ENCODE measurements around the gene AIF1L.
"Not testable (repeated sequence)": the region's sequence is repeated elsewhere in the genome, so short reads cannot be mapped to it uniquely, and the experiment has no call there.

The AIF1L gene

GRCh38 chr9:131112374-131113154, 16.2 kb downstream of the AIF1L start:
- no peaks in the 10 kb centered on the region for H3K36me3 Mint-ChIP-seq (ENCODE audit: insufficient read depth)
- no peaks in the 10 kb centered on the region for H3K4me1 Mint-ChIP-seq (ENCODE audit: low read depth in 2 of 2)
- DNase-seq (no peak), ATAC-seq (replicated peaks) (no peak)
- peaks cover 11 to 47% of the 10 kb centered on the region in 2 donors for H3K27me3 Mint-ChIP-seq
- no peak overlapping the region for H3K4me3 Mint-ChIP-seq
- no peak overlapping the region for H3K27ac Mint-ChIP-seq
- H3K9me3 Mint-ChIP-seq, result no peaks in the 10 kb centered on the region

DNA sequence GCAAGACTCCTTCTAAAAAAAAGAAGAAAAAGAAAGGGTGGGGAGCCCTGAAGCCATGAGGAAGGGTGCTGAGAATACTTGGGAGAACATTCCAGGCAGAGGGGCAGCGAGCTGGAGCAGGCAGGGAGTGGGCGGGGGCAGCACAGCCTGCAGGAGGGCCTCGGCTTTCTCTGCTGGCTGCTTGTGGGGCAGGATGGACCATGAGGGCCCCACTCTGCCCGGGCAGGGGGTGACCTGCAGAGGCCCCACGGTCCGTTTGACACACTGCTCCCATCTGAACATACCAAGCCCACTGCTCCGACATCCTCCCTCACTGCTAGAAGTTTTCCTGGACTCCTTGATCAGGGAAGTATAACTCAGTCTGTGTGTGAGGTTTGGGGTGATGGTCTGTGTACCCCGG, 17.3 kb downstream of the AIF1L start:
- Mint-ChIP-seq H3K9me3 (no peaks in the 10 kb centered on the region), H3K27me3 (peaks cover 17 to 52% of the 10 kb centered on the region in 2 donors), H3K27ac (no peak overlapping the region), H3K4me3 (no peak overlapping the region), H3K4me1 (ENCODE audit: low read depth in 2 of 2) (no peaks in the 10 kb centered on the region), H3K36me3 (ENCODE audit: insufficient read depth) (no peaks in the 10 kb centered on the region)
- ATAC-seq (replicated peaks) (no peak), DNase-seq (no peak)

- Mint-ChIP-seq H3K4me3 (no peak overlapping the region), H3K27me3 (peaks cover 14 to 57% of the 10 kb centered on the region in 2 donors), H3K4me1 (ENCODE audit: low read depth in 2 of 2) (no peaks in the 10 kb centered on the region), H3K36me3 (ENCODE audit: insufficient read depth) (no peaks in the 10 kb centered on the region), H3K9me3 (no peaks in the 10 kb centered on the region), H3K27ac (no peak overlapping the region)
- DNase-seq (no peak), ATAC-seq (replicated peaks) (no peak)
Observed at GRCh38 chr9:131114084-131114535, 17.8 kb downstream of the AIF1L start.

DNA sequence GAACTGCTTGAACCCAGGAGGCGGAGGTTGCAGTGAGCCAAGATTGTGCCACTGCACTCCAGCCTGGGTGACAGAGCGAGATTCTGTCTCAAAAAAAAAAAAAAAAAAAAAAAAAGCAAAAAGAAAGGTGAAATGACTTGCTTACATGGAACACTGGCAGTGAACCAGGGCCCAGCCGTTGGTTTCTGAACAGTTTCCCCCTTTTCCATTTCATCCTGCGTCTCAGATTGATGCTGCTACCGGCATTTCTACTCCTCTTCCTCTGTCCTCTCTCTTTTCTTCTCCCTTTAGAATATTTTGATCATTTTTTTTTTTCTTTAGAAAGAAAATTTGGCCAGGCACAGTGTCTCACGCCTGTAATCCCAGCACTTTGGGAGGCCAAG, 19.0 kb downstream of the AIF1L start:
- Mint-ChIP-seq H3K27ac (peak overlapping the region; percentile 32 to 62), H3K27me3 (peaks cover 19 to 69% of the 10 kb centered on the region in 2 donors)
- H3K9me3 Mint-ChIP-seq; DNase-seq; ATAC-seq (replicated peaks); H3K4me3 Mint-ChIP-seq; H3K36me3 Mint-ChIP-seq (ENCODE audit: insufficient read depth); H3K4me1 Mint-ChIP-seq (ENCODE audit: low read depth in 2 of 2): not testable (repeated sequence)

- Mint-ChIP-seq H3K27me3 (peaks cover 21 to 71% of the 10 kb centered on the region in 2 donors), H3K4me3 (no peak overlapping the region), H3K27ac (no peak overlapping the region), H3K36me3 (ENCODE audit: insufficient read depth) (no peaks in the 10 kb centered on the region), H3K9me3 (no peaks in the 10 kb centered on the region), H3K4me1 (ENCODE audit: low read depth in 2 of 2) (no peaks in the 10 kb centered on the region)
- ATAC-seq (replicated peaks), result no peak
- DNase-seq, result no peak
Observed at GRCh38 chr9:131116281-131117120, 20.2 kb downstream of the AIF1L start.

- Mint-ChIP-seq H3K27me3 (peaks cover 21 to 67% of the 10 kb centered on the region in 2 donors), H3K4me3 (no peak overlapping the region), H3K36me3 (ENCODE audit: insufficient read depth) (no peaks in the 10 kb centered on the region), H3K4me1 (ENCODE audit: low read depth in 2 of 2) (no peaks in the 10 kb centered on the region), H3K9me3 (no peaks in the 10 kb centered on the region), H3K27ac (no peak overlapping the region)
- ATAC-seq (replicated peaks) (no peak), DNase-seq (no peak)
Observed at GRCh38 chr9:131117121-131117761, 20.9 kb downstream of the AIF1L start.

DNA sequence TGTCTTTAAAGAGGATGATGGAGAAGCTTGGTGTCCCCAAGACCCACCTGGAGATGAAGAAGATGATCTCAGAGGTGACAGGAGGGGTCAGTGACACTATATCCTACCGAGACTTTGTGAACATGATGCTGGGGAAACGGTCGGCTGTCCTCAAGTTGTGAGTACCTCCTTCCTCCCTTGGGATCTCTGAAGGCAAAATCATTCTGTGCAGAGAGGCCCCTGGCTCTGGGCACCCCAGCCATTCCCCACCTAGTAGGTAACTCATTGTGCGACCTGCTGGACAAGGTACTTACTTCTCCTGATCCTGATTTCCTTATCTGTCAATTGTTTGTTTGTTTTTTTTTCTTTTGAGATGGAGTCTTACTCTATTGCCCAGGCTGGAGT, 21.4 kb downstream of the AIF1L start:
- no peaks in the 10 kb centered on the region for H3K4me1 Mint-ChIP-seq (ENCODE audit: low read depth in 2 of 2)
- H3K27me3 Mint-ChIP-seq, result peaks cover 19 to 62% of the 10 kb centered on the region in 2 donors
- no peaks in the 10 kb centered on the region for H3K36me3 Mint-ChIP-seq (ENCODE audit: insufficient read depth)
- H3K4me3 Mint-ChIP-seq, result no peak overlapping the region
- H3K9me3 Mint-ChIP-seq, result no peaks in the 10 kb centered on the region
- no peak overlapping the region for H3K27ac Mint-ChIP-seq
- ATAC-seq (replicated peaks), result no peak
- no peak for DNase-seq

DNA sequence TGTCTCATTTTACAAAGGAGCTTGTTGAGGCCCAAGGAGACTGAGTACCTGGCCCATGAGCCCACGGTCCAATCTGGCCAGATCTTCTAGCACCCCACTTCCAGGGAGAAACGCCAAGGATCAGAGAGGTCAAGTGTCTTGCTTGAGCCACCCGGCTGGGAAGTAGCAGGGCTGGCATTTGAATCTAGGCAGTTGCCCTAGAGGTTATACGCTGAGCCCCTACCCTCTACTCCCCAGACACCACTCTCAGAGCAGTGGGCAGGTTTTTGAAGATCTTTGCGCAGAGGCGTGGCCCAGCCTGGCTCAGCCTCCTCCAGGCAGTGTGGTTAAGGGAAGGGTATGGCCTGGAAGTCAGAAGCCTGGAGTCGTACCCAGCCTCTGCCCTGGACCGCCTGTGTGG, 23.3 kb downstream of the AIF1L start:
- Mint-ChIP-seq H3K9me3 (no peaks in the 10 kb centered on the region), H3K36me3 (ENCODE audit: insufficient read depth) (no peaks in the 10 kb centered on the region), H3K27ac (no peak overlapping the region), H3K27me3 (peaks cover 15 to 43% of the 10 kb centered on the region in 2 donors), H3K4me3 (no peak overlapping the region), H3K4me1 (ENCODE audit: low read depth in 2 of 2) (peaks cover 0 to under 1% of the 10 kb centered on the region in 2 donors)
- no peak for ATAC-seq (replicated peaks)
- DNase-seq, result no peak

GRCh38 chr9:131120620-131121228, 24.4 kb downstream of the AIF1L start:
- H3K4me1 Mint-ChIP-seq (ENCODE audit: low read depth in 2 of 2), result peaks cover 4 to 11% of the 10 kb centered on the region in 2 donors
- H3K9me3 Mint-ChIP-seq, result no peaks in the 10 kb centered on the region
- DNase-seq, result no peak
- H3K27me3 Mint-ChIP-seq, result peaks cover 15 to 40% of the 10 kb centered on the region in 2 donors
- H3K4me3 Mint-ChIP-seq, result no peak overlapping the region
- H3K27ac Mint-ChIP-seq, result no peak overlapping the region
- peaks cover 9% of the 10 kb centered on the region for H3K36me3 Mint-ChIP-seq (ENCODE audit: insufficient read depth)
- no peak for ATAC-seq (replicated peaks)

DNA sequence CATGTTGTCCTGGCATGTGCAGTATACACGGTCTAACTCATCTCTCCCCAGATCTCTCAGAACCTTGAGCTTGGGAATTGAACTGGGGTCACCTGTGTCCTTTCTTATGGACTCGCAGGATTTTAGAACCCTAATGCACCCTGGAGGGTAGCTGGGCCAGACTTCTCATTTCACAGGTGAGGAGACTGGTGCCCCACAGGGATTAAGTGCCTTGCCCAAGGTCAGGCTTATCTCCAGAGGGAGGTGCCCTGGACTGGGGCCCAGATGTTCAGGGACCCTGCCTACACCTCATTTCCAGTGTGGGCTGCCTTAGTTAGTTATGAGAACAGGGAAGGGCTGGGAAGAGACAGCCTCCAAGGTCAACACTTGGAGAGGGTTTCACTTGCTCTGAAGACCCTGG, 25.0 kb downstream of the AIF1L start:
- DNase-seq (no peak), ATAC-seq (replicated peaks) (no peak)
- Mint-ChIP-seq H3K9me3 (no peaks in the 10 kb centered on the region), H3K27ac (no peak overlapping the region), H3K4me1 (ENCODE audit: low read depth in 2 of 2) (peaks cover 10 to 17% of the 10 kb centered on the region in 2 donors), H3K36me3 (ENCODE audit: insufficient read depth) (peaks cover 15% of the 10 kb centered on the region), H3K4me3 (no peak overlapping the region), H3K27me3 (peaks cover 15 to 40% of the 10 kb centered on the region in 2 donors)

DNA sequence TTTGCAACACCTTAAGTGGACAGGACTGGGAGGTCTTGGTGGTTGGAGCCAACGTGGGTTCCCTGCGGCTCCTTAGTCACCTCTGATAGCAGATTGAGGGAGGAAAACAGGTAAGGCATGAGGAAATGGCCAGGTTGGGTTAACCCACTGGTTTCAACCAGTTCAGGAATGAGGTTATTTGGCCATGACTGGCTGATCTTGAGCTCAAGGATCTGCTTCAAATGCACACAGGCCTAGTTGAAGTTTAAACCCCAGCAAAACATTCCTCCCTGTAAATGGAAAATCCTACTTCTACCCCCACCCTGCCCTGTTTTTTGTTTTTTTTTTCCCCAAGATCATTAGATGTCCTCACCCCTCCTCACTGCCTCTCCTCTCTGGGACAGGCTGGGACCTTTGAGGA, 25.8 kb downstream of the AIF1L start:
- Mint-ChIP-seq H3K4me1 (ENCODE audit: low read depth in 2 of 2) (peaks cover 10 to 17% of the 10 kb centered on the region in 2 donors), H3K27me3 (peaks cover 15 to 34% of the 10 kb centered on the region in 2 donors)
- no peak for DNase-seq

DNA sequence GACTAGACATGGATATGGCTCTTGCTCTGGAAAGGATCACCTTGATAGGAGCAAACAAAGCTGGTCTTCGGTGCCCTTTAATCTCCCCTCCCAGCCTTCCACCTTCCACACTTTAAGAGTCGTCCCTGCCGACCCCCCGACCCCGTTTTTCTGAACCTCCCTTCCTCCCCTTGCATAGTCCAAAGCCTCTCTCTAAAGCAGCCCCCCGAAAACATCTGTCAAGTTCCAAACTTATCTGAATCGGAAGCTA, 28.6 kb downstream of the AIF1L start:
- Mint-ChIP-seq H3K27me3 (peaks cover 6% of the 10 kb centered on the region in 2 donors), H3K4me3 (peak overlapping the region; percentile 88 to 94), H3K9me3 (no peaks in the 10 kb centered on the region), H3K4me1 (ENCODE audit: low read depth in 2 of 2) (peaks cover 10 to 17% of the 10 kb centered on the region in 2 donors), H3K36me3 (ENCODE audit: insufficient read depth) (peaks cover 30% of the 10 kb centered on the region), H3K27ac (peak overlapping the region; percentile 95 to 98)
- no peak for DNase-seq
- no peak for ATAC-seq (replicated peaks)

More for the DNA sequence above, 25.8 kb downstream of the AIF1L start:
- ATAC-seq (replicated peaks), result no peak
- Mint-ChIP-seq H3K9me3 (no peaks in the 10 kb centered on the region), H3K4me3 (no peak overlapping the region), H3K27ac (peak overlapping the region in 1 of 2 donors; percentile 20), H3K36me3 (ENCODE audit: insufficient read depth) (peaks cover 15% of the 10 kb centered on the region)
